Mesenchymal stem cell (in vitro differentiated cells and primary cell): Measurements from ENCODE around the gene MCTP2.
A peak's percentile ranks its signal among the peaks of the same experiment; 100 is the strongest.

Source experiments
- DNase-seq: peaks from one replicate; pipeline ENCODE4 v3.0.0-alpha.2; 2013
- H2AFZ ChIP-seq: one replicate; pipeline ENCODE4 v1.6.1; 2013; ENCODE audit warnings: low read depth, mild to moderate bottlenecking, control low read depth, inconsistent platforms, low read length, moderate library complexity
- H2AK5ac ChIP-seq: 2 replicates; pipeline ENCODE4 v1.6.1; 2013; ENCODE audit warnings: low read length, moderate library complexity, mild to moderate bottlenecking, inconsistent platforms; ENCODE audit not compliant: severe bottlenecking
- H2BK120ac ChIP-seq: one replicate; pipeline ENCODE4 v1.6.1; 2013; ENCODE audit warnings: low read depth, mild to moderate bottlenecking, inconsistent platforms, low read length, moderate library complexity
- H2BK12ac ChIP-seq, 2 experiments: one replicate each; pipeline ENCODE4 v1.6.1; 2013; ENCODE audit warnings: inconsistent platforms in 2 of 2, low read length in 2 of 2, mild to moderate bottlenecking in 2 of 2, moderate library complexity in 2 of 2, control low read depth in 1 of 2
- H2BK15ac ChIP-seq: one replicate; pipeline ENCODE4 v1.6.1; 2013; ENCODE audit warnings: mild to moderate bottlenecking, low read depth, inconsistent platforms; ENCODE audit not compliant: poor library complexity, severe bottlenecking
- H2BK5ac ChIP-seq: 2 replicates; pipeline ENCODE4 v1.6.1; 2013; ENCODE audit warnings: low read depth, mild to moderate bottlenecking, low read length, control low read depth, inconsistent platforms; ENCODE audit not compliant: poor library complexity, severe bottlenecking
- H3K14ac ChIP-seq, 2 experiments: one replicate each; pipeline ENCODE4 v1.6.1; 2013; ENCODE audit warnings: inconsistent platforms in 2 of 2, low read length in 2 of 2, control low read depth in 1 of 2, mild to moderate bottlenecking in 1 of 2, moderate library complexity in 1 of 2
- H3K18ac ChIP-seq, 2 experiments: one replicate each; pipeline ENCODE4 v1.6.1; 2013; ENCODE audit warnings: inconsistent platforms in 2 of 2, low read length in 2 of 2, control low read depth in 1 of 2, low read depth in 1 of 2, mild to moderate bottlenecking in 1 of 2
- H3K23ac ChIP-seq, 2 experiments: one replicate each; pipeline ENCODE4 v1.6.1; 2013; ENCODE audit warnings: inconsistent platforms in 2 of 2, low read length in 2 of 2, mild to moderate bottlenecking in 2 of 2, moderate library complexity in 2 of 2, control low read depth in 1 of 2
- H3K27ac ChIP-seq: 2 replicates; pipeline ENCODE4 v1.5.1; 2013; ENCODE audit warnings: mild to moderate bottlenecking, moderate library complexity, low read length, control low read depth, inconsistent platforms; ENCODE audit not compliant: poor library complexity, severe bottlenecking
- H3K27me3 ChIP-seq, 2 experiments: 2 replicates each; pipeline versions ENCODE4 v1.6.1 to v1.7.0; 2013; ENCODE audit warnings: low read length in 2 of 2, mild to moderate bottlenecking in 2 of 2, moderate library complexity in 2 of 2, control low read depth in 1 of 2, inconsistent platforms in 1 of 2; ENCODE audit not compliant: control insufficient read depth in 1 of 2, insufficient read depth in 1 of 2
- H3K36me3 ChIP-seq, 2 experiments: 2 replicates each; pipeline versions ENCODE4 v1.6.1 to v1.7.0; 2013; ENCODE audit warnings: low read length in 2 of 2, control low read depth in 1 of 2, inconsistent platforms in 1 of 2, low read depth in 1 of 2, mild to moderate bottlenecking in 1 of 2; ENCODE audit not compliant: insufficient read depth in 2 of 2, control insufficient read depth in 1 of 2
- H3K4ac ChIP-seq, 2 experiments: one replicate each; pipeline ENCODE4 v1.6.1; 2013; ENCODE audit warnings: inconsistent platforms in 2 of 2, low read length in 2 of 2, mild to moderate bottlenecking in 2 of 2, moderate library complexity in 2 of 2, control low read depth in 1 of 2, low read depth in 1 of 2
- H3K4me1 ChIP-seq: 2 replicates; pipeline ENCODE4 v1.6.1; 2013; ENCODE audit warnings: low read depth, low read length, control low read depth; ENCODE audit not compliant: control insufficient read depth, insufficient read depth
- H3K4me2 ChIP-seq: 2 replicates; pipeline ENCODE4 v1.6.1; 2013; ENCODE audit warnings: low read length, mild to moderate bottlenecking, inconsistent platforms; ENCODE audit not compliant: poor library complexity, severe bottlenecking
- H3K4me3 ChIP-seq, 2 experiments: 2 replicates each; pipeline versions ENCODE4 v1.5.1 to v1.7.0; 2013; ENCODE audit warnings: low read length in 2 of 2, mild to moderate bottlenecking in 2 of 2, control low read depth in 1 of 2, low read depth in 1 of 2; ENCODE audit not compliant: insufficient read depth in 1 of 2
- H3K79me1 ChIP-seq: replicated peaks from 2 replicates; pipeline ENCODE4 v1.6.1; 2013; ENCODE audit warnings: mild to moderate bottlenecking, control low read depth, low read length, inconsistent platforms; ENCODE audit not compliant: poor library complexity, severe bottlenecking
- H3K9ac ChIP-seq: 2 replicates; pipeline ENCODE4 v1.7.0; 2013; ENCODE audit warnings: mild to moderate bottlenecking, low read length, moderate library complexity
- H3K9me3 ChIP-seq: 2 replicates; pipeline ENCODE4 v1.7.0; 2013; ENCODE audit warnings: mild to moderate bottlenecking, low read length; ENCODE audit not compliant: control insufficient read depth
- H4K8ac ChIP-seq: one replicate; pipeline ENCODE4 v1.6.1; 2013; ENCODE audit warnings: inconsistent platforms, mild to moderate bottlenecking, low read length, moderate library complexity
- H4K91ac ChIP-seq: one replicate; pipeline ENCODE4 v1.6.1; 2013; ENCODE audit warnings: mild to moderate bottlenecking, low read length, inconsistent platforms
- WGBS: methylation state at CpG from one replicate; pipeline ENCODE4 v1.1.7; 2013; ENCODE audit warnings: mixed read lengths; 5-methylcytosine and 5-hydroxymethylcytosine counted together

Gene MCTP2

DNA sequence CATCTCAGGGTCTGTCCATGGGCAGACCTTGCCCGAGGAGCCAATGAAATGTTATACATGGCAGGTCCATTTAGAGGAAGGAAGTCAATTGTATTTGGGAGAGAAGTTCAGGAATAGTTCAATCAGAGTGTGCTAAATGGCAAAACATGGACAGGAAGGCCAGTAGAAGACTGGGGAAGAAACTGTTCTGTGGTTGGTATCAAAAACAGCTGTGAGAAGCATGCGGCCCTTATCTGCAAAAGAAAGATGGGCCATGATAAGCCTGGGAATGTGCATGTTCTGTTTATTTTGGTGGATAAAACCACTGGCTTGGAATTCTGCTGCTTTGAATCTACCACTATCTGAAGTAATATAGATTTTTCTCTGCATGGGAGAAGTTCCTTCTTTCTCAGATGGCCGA lies 100.4 kb downstream of the MCTP2 start:
- Histone ChIP-seq H3K23ac (no peak overlapping the region), H2BK15ac (no peak overlapping the region), H2AK5ac (no peak overlapping the region), H2BK120ac (no peak overlapping the region), H3K18ac (no peak overlapping the region), H3K9me3 (no peaks in the 10 kb centered on the region), H3K14ac (no peak overlapping the region), H3K4me3 (no peak overlapping the region), H2BK12ac (no peak overlapping the region), H2AFZ (no peak overlapping the region), H2BK5ac (no peak overlapping the region), H3K27me3 (no peaks in the 10 kb centered on the region), H3K4me1 (peaks cover 2% of the 10 kb centered on the region), H3K4ac (no peak overlapping the region), H4K8ac (no peak overlapping the region), H3K4me2 (no peak overlapping the region), H3K27ac (no peak overlapping the region), H3K36me3 (peaks cover 0 to 1% of the 10 kb centered on the region in 2 experiments), H3K79me1 (peaks cover 5% of the 10 kb centered on the region), H4K91ac (no peak overlapping the region), H3K9ac (no peak overlapping the region)
- DNase-seq, result no peak
- WGBS, result 60% methylated on average over 3 of the region's 3 CpGs

GRCh38 chr15:94335616-94336015 lies 104.3 kb downstream of the MCTP2 start:
- H3K4me1 ChIP-seq, result peaks cover 2% of the 10 kb centered on the region
- no peak overlapping the region for H2BK5ac ChIP-seq
- H3K4me3 ChIP-seq, result no peak overlapping the region
- no peak overlapping the region for H3K27ac ChIP-seq
- no peak overlapping the region for H4K8ac ChIP-seq
- H3K4ac ChIP-seq, result no peak overlapping the region
- H2BK12ac ChIP-seq, result no peak overlapping the region
- H3K14ac ChIP-seq, result no peak overlapping the region
- no peak overlapping the region for H3K4me2 ChIP-seq
- H3K23ac ChIP-seq, result no peak overlapping the region
- no peaks in the 10 kb centered on the region for H3K79me1 ChIP-seq
- H3K9ac ChIP-seq, result peak overlapping the region; percentile 14
- no peak overlapping the region for H2AK5ac ChIP-seq
- H4K91ac ChIP-seq, result no peak overlapping the region
- H2BK15ac ChIP-seq, result no peak overlapping the region
- H3K27me3 ChIP-seq, result no peaks in the 10 kb centered on the region
- WGBS, result no CpG with 5 or more reads among the region's 3 CpGs
- no peak for DNase-seq
- peaks cover 0 to 3% of the 10 kb centered on the region in 2 experiments for H3K36me3 ChIP-seq
- no peaks in the 10 kb centered on the region for H3K9me3 ChIP-seq
- no peak overlapping the region for H2AFZ ChIP-seq
- no peak overlapping the region for H2BK120ac ChIP-seq
- H3K18ac ChIP-seq, result no peak overlapping the region

DNA sequence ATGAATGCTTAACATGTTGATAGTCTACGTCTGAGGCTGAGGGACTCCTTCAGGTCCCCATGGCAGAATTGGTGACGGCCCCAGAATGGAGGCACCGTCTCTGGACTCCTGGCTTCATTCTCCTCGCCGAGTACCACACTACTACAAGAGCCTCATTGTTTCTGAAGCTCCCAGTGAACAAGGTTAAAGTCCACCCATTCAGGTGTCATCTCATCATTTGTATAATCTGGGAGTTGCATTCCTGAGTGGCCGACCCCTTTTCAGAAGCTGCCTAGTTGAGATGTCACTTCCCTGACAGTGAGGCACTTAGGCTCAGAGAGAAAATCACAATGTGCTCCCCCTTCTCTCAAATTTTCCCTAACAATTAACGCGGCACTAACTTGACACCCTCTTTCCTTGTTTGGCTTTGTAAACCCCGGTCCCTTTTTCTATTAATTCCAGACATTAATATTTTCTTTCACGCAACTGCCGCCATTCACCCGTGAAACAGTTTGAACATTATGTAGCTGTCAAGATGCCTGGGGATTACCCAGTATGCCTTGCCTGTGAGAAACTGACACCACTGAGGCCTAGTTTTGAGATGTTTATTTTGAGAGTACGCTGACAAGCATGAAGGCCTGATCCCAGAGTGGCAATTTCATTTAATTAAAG lies 105.6 kb downstream of the MCTP2 start:
- H3K4ac ChIP-seq, result no peak overlapping the region

DNA sequence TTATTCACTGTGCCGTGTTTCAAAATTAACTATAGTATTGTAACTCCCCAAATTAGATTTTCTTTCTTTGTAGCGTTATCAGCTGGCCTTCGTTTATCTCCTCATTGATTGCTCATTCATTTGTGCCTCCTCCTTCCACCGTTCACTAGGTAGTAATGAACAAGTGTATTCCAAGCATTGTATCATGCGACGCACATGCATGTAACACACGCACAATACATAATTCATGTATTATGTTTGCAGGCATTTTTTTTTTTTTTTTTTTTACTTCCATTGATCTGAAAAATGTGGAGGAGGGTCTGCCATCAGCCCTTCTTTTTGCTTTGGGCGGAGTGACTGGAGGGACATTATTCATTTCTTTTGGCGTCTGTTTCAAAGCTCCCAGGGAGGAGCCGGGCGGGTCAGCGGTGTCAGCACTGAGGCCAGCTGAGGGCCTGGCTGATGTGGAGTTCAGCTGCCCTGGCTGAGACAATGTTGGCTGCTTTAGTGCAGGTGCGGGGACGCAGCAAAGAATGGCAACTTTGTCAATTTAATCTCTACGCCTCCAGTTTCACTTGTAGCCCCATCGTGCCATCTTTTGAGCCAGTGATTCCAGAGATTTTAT lies 107.0 kb downstream of the MCTP2 start:
- Histone ChIP-seq H3K27me3 (no peaks in the 10 kb centered on the region), H3K18ac (no peak overlapping the region), H3K14ac (no peak overlapping the region), H3K4ac (no peak overlapping the region), H2BK15ac (no peak overlapping the region), H3K9ac (no peak overlapping the region), H3K23ac (no peak overlapping the region), H4K8ac (no peak overlapping the region), H3K4me3 (no peak overlapping the region), H3K27ac (no peak overlapping the region), H3K36me3 (peaks cover 0 to 7% of the 10 kb centered on the region in 2 experiments), H3K4me1 (no peaks in the 10 kb centered on the region), H4K91ac (no peak overlapping the region), H2BK5ac (no peak overlapping the region), H2BK12ac (no peak overlapping the region), H3K4me2 (no peak overlapping the region), H2AFZ (no peak overlapping the region), H3K79me1 (no peaks in the 10 kb centered on the region), H2AK5ac (no peak overlapping the region), H3K9me3 (no peaks in the 10 kb centered on the region), H2BK120ac (no peak overlapping the region)
- DNase-seq, result no peak
- WGBS, result 91% methylated on average over 13 of the region's 16 CpGs

More for the DNA sequence above, 105.6 kb downstream of the MCTP2 start:
- H2AK5ac ChIP-seq, result no peak overlapping the region
- H3K18ac ChIP-seq, result no peak overlapping the region
- no peak overlapping the region for H3K14ac ChIP-seq
- H3K9me3 ChIP-seq, result no peaks in the 10 kb centered on the region
- H2BK5ac ChIP-seq, result no peak overlapping the region
- no peak overlapping the region for H2BK12ac ChIP-seq
- no peak for DNase-seq
- H3K4me1 ChIP-seq, result no peaks in the 10 kb centered on the region
- no peak overlapping the region for H2BK15ac ChIP-seq
- H2AFZ ChIP-seq, result no peak overlapping the region
- no peak overlapping the region for H3K4me2 ChIP-seq
- no peak overlapping the region for H4K91ac ChIP-seq
- H3K9ac ChIP-seq, result no peak overlapping the region
- H3K27ac ChIP-seq, result no peak overlapping the region
- H3K79me1 ChIP-seq, result no peaks in the 10 kb centered on the region
- peaks cover 0 to 7% of the 10 kb centered on the region in 2 experiments for H3K36me3 ChIP-seq
- H3K27me3 ChIP-seq, result no peaks in the 10 kb centered on the region
- H2BK120ac ChIP-seq, result no peak overlapping the region
- WGBS, result 92% methylated on average over 12 of the region's 13 CpGs
- H4K8ac ChIP-seq, result no peak overlapping the region
- H3K4me3 ChIP-seq, result no peak overlapping the region
- H3K23ac ChIP-seq, result no peak overlapping the region
